ENCODE results near the gene CFP. TPM values are rescaled to one million over a fixed set of nuclear protein-coding genes. Genes with fewer than 3 reads are reported as not detected.

Gene CFP
- polyA plus RNA-seq, 4 donors: 0.45 to 5.5 (median 4.0) TPM

- no peak overlapping the region for H3K4me3 ChIP-seq (ENCODE audit: low read depth in 1 of 3, low read length in 3 of 3)
- H3K9me3 ChIP-seq (ENCODE audit: control insufficient read depth in 2 of 2, insufficient read depth in 1 of 2, low read depth in 1 of 2, low read length in 1 of 2): no peaks in the 10 kb centered on the region
- H3K36me3 ChIP-seq (ENCODE audit: control insufficient read depth in 3 of 3, insufficient read depth in 2 of 3, low read depth in 1 of 3, low read length in 3 of 3): peaks cover 0 to 22% (median 0%) of the 10 kb centered on the region in 3 donors
- H3K4me1 ChIP-seq (ENCODE audit: control insufficient read depth in 3 of 3, insufficient read depth in 2 of 3, low read depth in 1 of 3, low read length in 2 of 3): peaks cover 0 to 6% (median 0%) of the 10 kb centered on the region in 3 donors
- DNase-seq (no peak), FAIRE-seq (no peak)
- H3K27ac ChIP-seq (ENCODE audit: low read depth in 1 of 3, low read length in 2 of 3): no peak overlapping the region
- no peaks in the 10 kb centered on the region for H3K27me3 ChIP-seq (ENCODE audit: control insufficient read depth in 3 of 3, insufficient read depth in 3 of 3, low read length in 3 of 3)
- 79 to 84% (median 80%) methylated on average over 2 of the region's 2 CpGs for WGBS, 3 donors
Observed at GRCh38 chrX:47648376-47648775, 18.6 kb upstream of the CFP start.

GRCh38 chrX:47646636-47647035 lies 16.9 kb upstream of the CFP start:
- peaks cover 0 to 18% (median 0%) of the 10 kb centered on the region in 3 donors for H3K36me3 ChIP-seq (ENCODE audit: control insufficient read depth in 3 of 3, insufficient read depth in 2 of 3, low read depth in 1 of 3, low read length in 3 of 3)
- no peak overlapping the region for H3K27ac ChIP-seq (ENCODE audit: low read depth in 1 of 3, low read length in 2 of 3)
- WGBS, 3 donors: 82 to 88% (median 84%) methylated on average over 6 of the region's 6 CpGs
- H3K4me1 ChIP-seq (ENCODE audit: control insufficient read depth in 3 of 3, insufficient read depth in 2 of 3, low read depth in 1 of 3, low read length in 2 of 3): peaks cover 0 to 3% (median 0%) of the 10 kb centered on the region in 3 donors
- DNase-seq (no peak), FAIRE-seq (no peak)
- H3K27me3 ChIP-seq (ENCODE audit: control insufficient read depth in 3 of 3, insufficient read depth in 3 of 3, low read length in 3 of 3): no peaks in the 10 kb centered on the region
- no peaks in the 10 kb centered on the region for H3K9me3 ChIP-seq (ENCODE audit: control insufficient read depth in 2 of 2, insufficient read depth in 1 of 2, low read depth in 1 of 2, low read length in 1 of 2)
- no peak overlapping the region for H3K4me3 ChIP-seq (ENCODE audit: low read depth in 1 of 3, low read length in 3 of 3)

- Histone ChIP-seq H3K27me3 (ENCODE audit: control insufficient read depth in 3 of 3, insufficient read depth in 3 of 3, low read length in 3 of 3) (no peaks in the 10 kb centered on the region), H3K9me3 (ENCODE audit: control insufficient read depth in 2 of 2, insufficient read depth in 1 of 2, low read depth in 1 of 2, low read length in 1 of 2) (no peaks in the 10 kb centered on the region), H3K36me3 (ENCODE audit: control insufficient read depth in 3 of 3, insufficient read depth in 2 of 3, low read depth in 1 of 3, low read length in 3 of 3) (peaks cover 0 to 25% (median 0%) of the 10 kb centered on the region in 3 donors), H3K27ac (ENCODE audit: low read depth in 1 of 3, low read length in 2 of 3) (no peak overlapping the region), H3K4me3 (ENCODE audit: low read depth in 1 of 3, low read length in 3 of 3) (no peak overlapping the region), H3K4me1 (ENCODE audit: control insufficient read depth in 3 of 3, insufficient read depth in 2 of 3, low read depth in 1 of 3, low read length in 2 of 3) (no peaks in the 10 kb centered on the region)
- 75 to 86% (median 79%) methylated on average over 8 to 10 of the region's 10 CpGs for WGBS, 3 donors
- DNase-seq: no peak
- no peak for FAIRE-seq
Observed at GRCh38 chrX:47645530-47645929, 15.8 kb upstream of the CFP start.

- DNase-seq (no peak), FAIRE-seq (no peak)
- 69 to 89% (median 76%) methylated on average over 12 of the region's 12 CpGs for WGBS, 3 donors
- Histone ChIP-seq H3K4me3 (ENCODE audit: low read depth in 1 of 3, low read length in 3 of 3) (no peak overlapping the region), H3K36me3 (ENCODE audit: control insufficient read depth in 3 of 3, insufficient read depth in 2 of 3, low read depth in 1 of 3, low read length in 3 of 3) (peaks cover 0 to 33% (median 0%) of the 10 kb centered on the region in 3 donors), H3K27me3 (ENCODE audit: control insufficient read depth in 3 of 3, insufficient read depth in 3 of 3, low read length in 3 of 3) (no peaks in the 10 kb centered on the region), H3K4me1 (ENCODE audit: control insufficient read depth in 3 of 3, insufficient read depth in 2 of 3, low read depth in 1 of 3, low read length in 2 of 3) (no peaks in the 10 kb centered on the region), H3K9me3 (ENCODE audit: control insufficient read depth in 2 of 2, insufficient read depth in 1 of 2, low read depth in 1 of 2, low read length in 1 of 2) (no peaks in the 10 kb centered on the region), H3K27ac (ENCODE audit: low read depth in 1 of 3, low read length in 2 of 3) (no peak overlapping the region)
Observed at GRCh38 chrX:47644557-47645091, 14.9 kb upstream of the CFP start.

- H3K27me3 ChIP-seq (ENCODE audit: control insufficient read depth in 3 of 3, insufficient read depth in 3 of 3, low read length in 3 of 3): no peaks in the 10 kb centered on the region
- no peak for FAIRE-seq
- H3K36me3 ChIP-seq (ENCODE audit: control insufficient read depth in 3 of 3, insufficient read depth in 2 of 3, low read depth in 1 of 3, low read length in 3 of 3): peaks cover 0 to 39% (median 3%) of the 10 kb centered on the region in 3 donors
- H3K9me3 ChIP-seq (ENCODE audit: control insufficient read depth in 2 of 2, insufficient read depth in 1 of 2, low read depth in 1 of 2, low read length in 1 of 2): no peaks in the 10 kb centered on the region
- no peak overlapping the region for H3K4me3 ChIP-seq (ENCODE audit: low read depth in 1 of 3, low read length in 3 of 3)
- H3K4me1 ChIP-seq (ENCODE audit: control insufficient read depth in 3 of 3, insufficient read depth in 2 of 3, low read depth in 1 of 3, low read length in 2 of 3): no peaks in the 10 kb centered on the region
- WGBS, 3 donors: 22 to 41% (median 35%) methylated on average over 2 of the region's 2 CpGs
- H3K27ac ChIP-seq (ENCODE audit: low read depth in 1 of 3, low read length in 2 of 3): no peak overlapping the region
- no peak for DNase-seq
Observed at GRCh38 chrX:47643926-47644325, 14.2 kb upstream of the CFP start.

- Histone ChIP-seq H3K9me3 (ENCODE audit: control insufficient read depth in 2 of 2, insufficient read depth in 1 of 2, low read depth in 1 of 2, low read length in 1 of 2) (no peaks in the 10 kb centered on the region), H3K27me3 (ENCODE audit: control insufficient read depth in 3 of 3, insufficient read depth in 3 of 3, low read length in 3 of 3) (no peaks in the 10 kb centered on the region), H3K4me3 (ENCODE audit: low read depth in 1 of 3, low read length in 3 of 3) (no peak overlapping the region), H3K27ac (ENCODE audit: low read depth in 1 of 3, low read length in 2 of 3) (no peak overlapping the region), H3K4me1 (ENCODE audit: control insufficient read depth in 3 of 3, insufficient read depth in 2 of 3, low read depth in 1 of 3, low read length in 2 of 3) (no peaks in the 10 kb centered on the region), H3K36me3 (ENCODE audit: control insufficient read depth in 3 of 3, insufficient read depth in 2 of 3, low read depth in 1 of 3, low read length in 3 of 3) (peaks cover 2 to 55% (median 3%) of the 10 kb centered on the region in 3 donors)
- no peak for FAIRE-seq
- DNase-seq: no peak
- WGBS, 3 donors: 90 to 96% (median 96%) methylated on average over 13 to 14 of the region's 14 CpGs
Observed at GRCh38 chrX:47638816-47639215, 9.1 kb upstream of the CFP start.

GRCh38 chrX:47637546-47638195 lies 7.9 kb upstream of the CFP start:
- FAIRE-seq: no peak
- Histone ChIP-seq H3K27ac (ENCODE audit: low read depth in 1 of 3, low read length in 2 of 3) (no peak overlapping the region), H3K9me3 (ENCODE audit: control insufficient read depth in 2 of 2, insufficient read depth in 1 of 2, low read depth in 1 of 2, low read length in 1 of 2) (no peaks in the 10 kb centered on the region), H3K4me3 (ENCODE audit: low read depth in 1 of 3, low read length in 3 of 3) (peak overlapping the region in 1 of 3 donors; percentile 15), H3K27me3 (ENCODE audit: control insufficient read depth in 3 of 3, insufficient read depth in 3 of 3, low read length in 3 of 3) (no peaks in the 10 kb centered on the region), H3K36me3 (ENCODE audit: control insufficient read depth in 3 of 3, insufficient read depth in 2 of 3, low read depth in 1 of 3, low read length in 3 of 3) (peaks cover 2 to 53% (median 3%) of the 10 kb centered on the region in 3 donors), H3K4me1 (ENCODE audit: control insufficient read depth in 3 of 3, insufficient read depth in 2 of 3, low read depth in 1 of 3, low read length in 2 of 3) (no peaks in the 10 kb centered on the region)
- no peak for DNase-seq
- WGBS, 3 donors: 60 to 85% (median 80%) methylated on average over 23 to 31 of the region's 31 CpGs

GRCh38 chrX:47634871-47635575 lies 5.3 kb upstream of the CFP start:
- no peaks in the 10 kb centered on the region for H3K9me3 ChIP-seq (ENCODE audit: control insufficient read depth in 2 of 2, insufficient read depth in 1 of 2, low read depth in 1 of 2, low read length in 1 of 2)
- FAIRE-seq (no peak), DNase-seq (no peak)
- H3K27me3 ChIP-seq (ENCODE audit: control insufficient read depth in 3 of 3, insufficient read depth in 3 of 3, low read length in 3 of 3): no peaks in the 10 kb centered on the region
- WGBS, 3 donors: 72 to 85% (median 81%) methylated on average over 16 of the region's 16 CpGs
- peaks cover 2 to 39% (median 3%) of the 10 kb centered on the region in 3 donors for H3K36me3 ChIP-seq (ENCODE audit: control insufficient read depth in 3 of 3, insufficient read depth in 2 of 3, low read depth in 1 of 3, low read length in 3 of 3)
- no peak overlapping the region for H3K27ac ChIP-seq (ENCODE audit: low read depth in 1 of 3, low read length in 2 of 3)
- no peaks in the 10 kb centered on the region for H3K4me1 ChIP-seq (ENCODE audit: control insufficient read depth in 3 of 3, insufficient read depth in 2 of 3, low read depth in 1 of 3, low read length in 2 of 3)
- H3K4me3 ChIP-seq (ENCODE audit: low read depth in 1 of 3, low read length in 3 of 3): no peak overlapping the region

Data from small intestine (tissue), 7 donors.